Tibial nerve (tissue), 4 donors: ENCODE results near the gene GLRX. TPM values are rescaled to one million over a fixed set of nuclear protein-coding genes. Genes with fewer than 3 reads are reported as not detected.
"Not testable (repeated sequence)": the region's sequence is repeated elsewhere in the genome, so short reads cannot be mapped to it uniquely, and the experiment has no call there.

ENCODE experiments used
- DNase-seq, 2 donors: peaks; one replicate each; pipeline ENCODE4 v3.0.0-alpha.2; 2019; ENCODE audit warnings: low spot score in 2 of 2
- H3K27ac ChIP-seq, 4 donors: fragments of 200-600 bp; sonication (generic) in 3 of 4; one replicate each; pipeline ENCODE4 v1.5.1; 2017 to 2019; ENCODE audit warnings: mild to moderate bottlenecking in 1 of 4
- H3K27me3 ChIP-seq, 2 donors: fragments of 200-600 bp; sonication (generic) in 1 of 2; one replicate each; pipeline versions ENCODE4 v1.5.1 to v1.6.0; 2017 to 2019
- H3K36me3 ChIP-seq, 3 donors: fragments of 200-600 bp; sonication (generic); one replicate each; pipeline ENCODE4 v1.5.1; 2018 to 2019
- H3K4me1 ChIP-seq, 4 donors: fragments of 200-600 bp; sonication (generic) in 3 of 4; one replicate each; pipeline ENCODE4 v1.5.1; 2017 to 2019
- H3K4me3 ChIP-seq, 4 donors: fragments of 200-600 bp; sonication (generic) in 3 of 4; one replicate each; pipeline ENCODE4 v1.5.1; 2017 to 2019; ENCODE audit warnings: mild to moderate bottlenecking in 1 of 4, moderate library complexity in 1 of 4
- H3K9me3 ChIP-seq, 4 donors: fragments of 200-600 bp; sonication (generic) in 3 of 4; one replicate each; pipeline ENCODE4 v1.5.1; 2017 to 2019
- EP300 ChIP-seq, 2 donors: sonication (generic); formaldehyde crosslinking; IDR thresholded peaks; one replicate each; pipeline ENCODE4 v1.6.1; 2017; ENCODE audit warnings: antibody characterized with exemption in 2 of 2, mild to moderate bottlenecking in 1 of 2
- POLR2A ChIP-seq, 2 donors: fragments of 450-650 bp; IDR thresholded peaks; one replicate each; pipeline ENCODE4 v1.6.1; 2017; ENCODE audit warnings: antibody characterized with exemption in 2 of 2, mild to moderate bottlenecking in 2 of 2, moderate library complexity in 2 of 2
- WGBS, 2 donors: methylation state at CpG; one replicate each; pipeline ENCODE4 v1.1.5; 2018; 5-methylcytosine and 5-hydroxymethylcytosine counted together
- total RNA-seq, 4 donors: library from RNA; depleted of rRNA; stranded (reverse); fragments of >200 nt; gene quantifications; one replicate each; pipeline ENCODE4 v1.1.0, GENCODE V29; 2016
- TF ChIP-seq, protein P1 (sequence below), 5 experiments: fragments of 200-600 bp in 3 of 5; fragments of 450-650 bp in 2 of 5; sonication (generic) in 3 of 5; IDR thresholded peaks; one replicate each; pipeline ENCODE4 v1.5.1; 2016 to 2019; ENCODE audit warnings: antibody characterized with exemption in 5 of 5, mild to moderate bottlenecking in 3 of 5, moderate library complexity in 2 of 5

The GLRX gene
- total RNA-seq, 4 donors from 2014 or later, result 15.3 to 72.0 (median 40.4) TPM

GRCh38 chr5:95817430-95817829 is 5.1 kb downstream of the GLRX start:
- 47 to 51% methylated on average over 12 of the region's 12 CpGs for WGBS, 2 donors
- no peak for TF ChIP-seq POLR2A (IDR thresholded peaks at IDR 0.05)
- TF ChIP-seq, protein P1, sequence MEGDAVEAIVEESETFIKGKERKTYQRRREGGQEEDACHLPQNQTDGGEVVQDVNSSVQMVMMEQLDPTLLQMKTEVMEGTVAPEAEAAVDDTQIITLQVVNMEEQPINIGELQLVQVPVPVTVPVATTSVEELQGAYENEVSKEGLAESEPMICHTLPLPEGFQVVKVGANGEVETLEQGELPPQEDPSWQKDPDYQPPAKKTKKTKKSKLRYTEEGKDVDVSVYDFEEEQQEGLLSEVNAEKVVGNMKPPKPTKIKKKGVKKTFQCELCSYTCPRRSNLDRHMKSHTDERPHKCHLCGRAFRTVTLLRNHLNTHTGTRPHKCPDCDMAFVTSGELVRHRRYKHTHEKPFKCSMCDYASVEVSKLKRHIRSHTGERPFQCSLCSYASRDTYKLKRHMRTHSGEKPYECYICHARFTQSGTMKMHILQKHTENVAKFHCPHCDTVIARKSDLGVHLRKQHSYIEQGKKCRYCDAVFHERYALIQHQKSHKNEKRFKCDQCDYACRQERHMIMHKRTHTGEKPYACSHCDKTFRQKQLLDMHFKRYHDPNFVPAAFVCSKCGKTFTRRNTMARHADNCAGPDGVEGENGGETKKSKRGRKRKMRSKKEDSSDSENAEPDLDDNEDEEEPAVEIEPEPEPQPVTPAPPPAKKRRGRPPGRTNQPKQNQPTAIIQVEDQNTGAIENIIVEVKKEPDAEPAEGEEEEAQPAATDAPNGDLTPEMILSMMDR (IDR thresholded peaks at IDR 0.05), result no peak
- TF ChIP-seq EP300 (IDR thresholded peaks at IDR 0.05), result no peak
- H3K27ac ChIP-seq, result peak overlapping the region in 1 of 4 donors; percentile 51
- H3K4me3 ChIP-seq, result no peak overlapping the region
- DNase-seq, result no peak
- H3K9me3 ChIP-seq, result no peaks in the 10 kb centered on the region
- H3K36me3 ChIP-seq, result peaks cover 0 to 20% (median 0%) of the 10 kb centered on the region in 3 donors
- peaks cover 0 to 30% (median 5%) of the 10 kb centered on the region in 4 donors for H3K4me1 ChIP-seq
- no peaks in the 10 kb centered on the region for H3K27me3 ChIP-seq

DNA sequence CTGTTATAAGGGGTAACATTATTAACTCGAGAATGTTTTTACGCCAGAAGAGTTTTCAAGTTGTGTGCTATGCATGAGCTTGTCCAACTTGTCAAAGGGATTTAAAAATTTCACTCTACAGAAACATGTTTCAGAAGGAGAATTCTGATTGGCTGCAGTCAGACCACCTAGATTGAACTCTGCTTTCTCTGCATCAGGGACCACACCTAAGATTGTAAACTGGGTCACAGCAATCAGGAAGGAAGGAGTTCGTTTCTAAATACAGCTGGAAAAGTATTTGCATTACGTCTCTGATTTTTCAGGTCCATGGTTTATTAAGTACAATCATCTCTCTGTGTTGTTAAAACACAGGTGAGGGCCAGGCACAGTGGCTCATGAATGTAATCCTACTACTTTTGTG is 5.8 kb downstream of the GLRX start:
- H3K27ac ChIP-seq, result no peak overlapping the region
- H3K4me1 ChIP-seq, result peaks cover 0 to 35% (median 5%) of the 10 kb centered on the region in 4 donors
- no peaks in the 10 kb centered on the region for H3K27me3 ChIP-seq
- peaks cover 0 to 20% (median 0%) of the 10 kb centered on the region in 3 donors for H3K36me3 ChIP-seq
- no peaks in the 10 kb centered on the region for H3K9me3 ChIP-seq
- DNase-seq, result no peak
- no peak for TF ChIP-seq POLR2A (IDR thresholded peaks at IDR 0.05)
- TF ChIP-seq, protein P1 (IDR thresholded peaks at IDR 0.05), result no peak
- no peak for TF ChIP-seq EP300 (IDR thresholded peaks at IDR 0.05)
- H3K4me3 ChIP-seq, result no peak overlapping the region
- WGBS, 2 donors, result 68 to 77% methylated on average over 4 of the region's 4 CpGs

DNA sequence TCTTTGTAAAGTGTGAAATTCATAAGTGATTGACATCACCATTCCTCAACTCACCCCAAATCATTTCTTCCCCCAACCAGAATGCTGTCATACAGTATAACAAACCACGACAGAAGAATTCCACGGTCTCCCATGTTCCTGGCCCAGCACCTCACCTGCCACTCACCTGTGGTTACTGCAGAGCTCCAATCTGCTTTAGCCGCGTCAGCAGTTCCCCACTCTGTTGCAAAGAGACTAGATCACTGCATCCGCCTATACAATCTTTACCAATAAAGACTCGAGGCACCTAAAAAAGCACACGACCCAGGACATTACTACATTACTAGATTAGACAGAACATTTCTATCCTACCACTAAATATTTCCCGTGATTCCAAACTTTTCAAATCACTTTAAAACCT is 6.2 kb downstream of the GLRX start:
- no peaks in the 10 kb centered on the region for H3K9me3 ChIP-seq
- no peak overlapping the region for H3K27ac ChIP-seq
- WGBS, 2 donors, result 91 to 94% methylated on average over 8 of the region's 8 CpGs
- peaks cover 0 to 20% (median 0%) of the 10 kb centered on the region in 3 donors for H3K36me3 ChIP-seq
- no peaks in the 10 kb centered on the region for H3K27me3 ChIP-seq
- DNase-seq, result no peak
- H3K4me1 ChIP-seq, result peaks cover 0 to 31% (median 5%) of the 10 kb centered on the region in 4 donors
- TF ChIP-seq EP300 (IDR thresholded peaks at IDR 0.05), result no peak
- TF ChIP-seq POLR2A (IDR thresholded peaks at IDR 0.05), result no peak
- TF ChIP-seq, protein P1 (IDR thresholded peaks at IDR 0.05), result no peak
- H3K4me3 ChIP-seq, result no peak overlapping the region

- TF ChIP-seq, protein P1 (IDR thresholded peaks at IDR 0.05), result no peak
- TF ChIP-seq EP300 (IDR thresholded peaks at IDR 0.05) (no peak), POLR2A (IDR thresholded peaks at IDR 0.05) (no peak)
- Histone ChIP-seq H3K36me3 (peaks cover 0 to 20% (median 0%) of the 10 kb centered on the region in 3 donors), H3K4me1 (peaks cover 0 to 34% (median 8%) of the 10 kb centered on the region in 4 donors), H3K27me3 (no peaks in the 10 kb centered on the region), H3K4me3 (no peak overlapping the region), H3K9me3 (no peaks in the 10 kb centered on the region), H3K27ac (no peak overlapping the region)
- DNase-seq, result no peak
- WGBS, 2 donors, result 91 to 93% methylated on average over 4 of the region's 4 CpGs
These were observed 7.3 kb downstream of the GLRX start for GRCh38 chr5:95815155-95815729.

DNA sequence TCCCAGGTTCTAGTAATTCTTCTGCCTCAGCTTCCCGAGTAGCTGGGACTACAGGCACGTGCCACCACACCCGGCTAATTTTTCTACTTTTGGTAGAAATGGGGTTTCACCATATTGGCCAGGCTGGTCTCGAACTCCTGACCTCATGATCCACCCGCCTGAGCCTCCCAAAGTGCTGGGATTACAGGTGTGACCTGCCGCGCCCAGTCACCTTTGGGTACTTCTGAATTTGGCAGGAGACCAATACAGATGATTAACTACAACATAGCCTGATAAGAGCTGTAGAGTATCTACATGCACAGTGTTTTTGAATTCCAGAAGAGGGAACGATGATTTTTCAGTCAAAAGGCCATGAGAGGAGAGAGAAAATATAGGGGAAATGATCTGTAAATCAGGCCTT is 9.5 kb downstream of the GLRX start:
- not testable (repeated sequence) for DNase-seq, H3K9me3 ChIP-seq, H3K27me3 ChIP-seq, H3K4me3 ChIP-seq, H3K27ac ChIP-seq
- WGBS, 2 donors, result 93% methylated on average over 8 of the region's 8 CpGs
- Histone ChIP-seq H3K36me3 (peaks cover 0 to 20% (median 0%) of the 10 kb centered on the region in 3 donors), H3K4me1 (peaks cover 0 to 49% (median 21%) of the 10 kb centered on the region in 4 donors)
